ENCODE data around the gene SULF2. TPM values are rescaled to one million over a fixed set of nuclear protein-coding genes. Genes with fewer than 3 reads are reported as not detected.

SULF2 gene
- total RNA-seq, 1 donor from 2014 or later = 79.2 TPM

DNA sequence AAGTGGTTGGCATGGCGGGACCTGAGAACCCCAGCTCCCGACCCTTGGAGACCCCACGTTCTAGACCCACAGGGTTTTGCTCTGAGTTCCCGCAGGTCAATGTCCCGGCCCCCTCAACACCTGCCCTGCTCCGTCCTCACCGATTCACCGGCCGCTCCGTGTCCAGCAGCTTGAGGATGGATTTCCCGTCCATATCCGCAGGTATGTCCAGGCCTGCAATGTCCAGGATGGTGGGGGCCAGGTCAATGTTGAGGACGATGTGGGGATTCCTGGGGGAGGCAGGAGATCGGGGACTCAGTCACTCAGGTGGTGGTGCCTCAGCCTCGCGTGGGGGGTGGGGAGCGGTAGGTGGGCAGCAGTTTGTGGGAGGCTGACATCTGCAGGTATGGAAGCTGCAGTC, 106.7 kb downstream of the SULF2 start:
- ATAC-seq (no peak), DNase-seq (ENCODE audit: low spot score) (no peak)
- intact Hi-C loops (cut with DNase I) = no loop called here

DNA sequence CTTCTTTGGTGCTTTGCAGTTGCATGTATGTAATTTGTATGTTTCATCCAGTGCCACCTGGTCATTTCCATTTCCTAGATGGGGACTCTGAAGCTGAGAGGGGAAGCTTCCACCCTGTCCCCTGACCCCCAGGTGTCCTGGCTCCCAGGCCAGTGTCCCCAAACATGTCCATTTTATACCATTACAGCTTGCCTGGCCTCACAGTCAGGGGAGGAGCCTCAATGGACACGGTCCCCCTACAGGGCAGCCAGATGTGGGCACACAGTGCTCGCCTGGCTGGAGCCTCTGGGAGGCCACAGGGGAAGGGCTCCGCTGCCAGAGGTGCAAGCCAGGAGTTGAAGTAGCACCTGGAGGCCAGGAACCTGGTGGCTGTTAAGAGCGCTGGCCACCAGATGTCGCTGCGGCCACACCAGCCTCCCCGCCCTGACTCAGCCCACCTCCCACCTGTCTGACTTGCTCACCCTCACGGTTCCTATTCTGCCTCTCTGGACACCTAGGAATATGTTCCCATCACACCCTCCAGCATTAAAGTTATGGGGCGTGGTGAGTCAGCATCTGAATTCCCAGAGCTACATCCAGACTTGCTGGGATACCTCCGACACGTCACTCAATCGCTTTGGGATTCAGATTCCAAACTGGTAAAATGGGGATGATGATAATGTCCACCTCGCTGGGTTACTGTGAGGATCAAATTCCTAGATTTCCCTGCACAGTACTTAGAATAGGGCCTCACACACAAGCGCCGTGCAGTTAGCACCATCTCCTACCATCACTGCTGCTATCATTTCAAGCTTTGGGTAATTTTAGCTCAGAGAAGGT, 107.4 kb downstream of the SULF2 start:
- intact Hi-C loops (cut with DNase I) = no loop called here
- peak; percentile 47 for ATAC-seq

DNA sequence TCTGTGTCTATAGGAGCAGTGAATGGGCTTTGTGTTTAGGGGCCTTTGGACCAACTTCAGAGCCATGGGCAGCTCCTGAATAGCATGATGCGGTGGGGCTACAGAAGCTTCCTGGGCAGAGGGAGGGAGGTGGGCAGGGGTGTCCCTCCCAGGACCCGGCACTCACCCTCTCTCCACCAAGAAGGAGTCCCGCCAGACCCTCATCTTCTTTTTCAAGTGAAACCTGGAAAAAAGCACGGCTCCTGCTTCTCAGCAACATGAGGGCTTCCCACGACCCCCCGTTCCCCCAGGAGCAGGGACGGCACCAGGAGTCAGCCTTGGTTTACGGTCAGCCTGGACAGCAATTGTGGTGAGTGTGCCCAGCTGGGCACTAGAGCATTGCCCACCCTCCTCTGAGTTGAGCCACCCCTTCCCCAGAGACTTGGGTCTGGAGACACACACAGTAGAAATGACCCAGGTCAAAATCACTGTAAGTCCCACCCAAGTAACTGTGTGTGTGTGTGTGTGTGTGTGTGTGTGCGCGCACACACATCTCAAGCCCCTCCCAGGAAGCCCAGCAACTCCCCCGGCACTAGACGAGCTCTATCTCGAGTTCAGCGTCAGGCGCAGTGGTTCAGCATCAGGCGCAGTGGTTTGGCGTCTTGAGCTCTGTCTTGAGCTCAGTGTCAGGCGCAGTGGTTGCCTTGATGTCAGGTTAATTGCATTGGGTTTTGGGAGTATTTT, 108.2 kb downstream of the SULF2 start:
- DNase-seq (ENCODE audit: low spot score) = no peak
- ATAC-seq = no peak
- intact Hi-C loops (cut with DNase I) = no loop called here

More for the DNA sequence above, 107.4 kb downstream of the SULF2 start:
- DNase-seq (ENCODE audit: low spot score) = no peak

DNA sequence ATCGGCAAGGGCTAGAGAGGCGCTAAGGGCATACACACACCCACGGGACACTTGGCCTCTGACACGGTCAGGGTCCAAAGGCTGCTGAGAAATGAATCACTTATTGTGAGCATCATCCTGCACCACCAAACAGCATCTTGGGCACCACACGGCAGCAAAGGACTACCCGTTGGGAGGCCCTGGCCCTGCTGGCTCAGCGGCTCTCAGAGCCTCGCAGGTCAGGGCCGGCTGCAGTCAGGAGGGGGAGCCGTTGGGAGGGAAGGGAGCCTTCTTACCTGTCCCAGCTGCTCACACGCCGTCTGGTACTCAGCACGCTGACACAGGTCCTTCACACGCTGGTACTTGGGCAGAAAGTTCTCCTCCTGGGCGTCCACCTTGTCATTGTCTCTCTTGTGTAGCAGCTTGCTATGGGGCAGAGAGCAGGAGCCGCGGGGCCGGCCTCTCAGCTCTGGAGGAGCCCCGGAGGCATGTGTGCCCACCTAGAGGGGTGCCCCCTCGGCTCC, 109.0 kb downstream of the SULF2 start:
- intact Hi-C loops (cut with DNase I) = no loop called here

DNA sequence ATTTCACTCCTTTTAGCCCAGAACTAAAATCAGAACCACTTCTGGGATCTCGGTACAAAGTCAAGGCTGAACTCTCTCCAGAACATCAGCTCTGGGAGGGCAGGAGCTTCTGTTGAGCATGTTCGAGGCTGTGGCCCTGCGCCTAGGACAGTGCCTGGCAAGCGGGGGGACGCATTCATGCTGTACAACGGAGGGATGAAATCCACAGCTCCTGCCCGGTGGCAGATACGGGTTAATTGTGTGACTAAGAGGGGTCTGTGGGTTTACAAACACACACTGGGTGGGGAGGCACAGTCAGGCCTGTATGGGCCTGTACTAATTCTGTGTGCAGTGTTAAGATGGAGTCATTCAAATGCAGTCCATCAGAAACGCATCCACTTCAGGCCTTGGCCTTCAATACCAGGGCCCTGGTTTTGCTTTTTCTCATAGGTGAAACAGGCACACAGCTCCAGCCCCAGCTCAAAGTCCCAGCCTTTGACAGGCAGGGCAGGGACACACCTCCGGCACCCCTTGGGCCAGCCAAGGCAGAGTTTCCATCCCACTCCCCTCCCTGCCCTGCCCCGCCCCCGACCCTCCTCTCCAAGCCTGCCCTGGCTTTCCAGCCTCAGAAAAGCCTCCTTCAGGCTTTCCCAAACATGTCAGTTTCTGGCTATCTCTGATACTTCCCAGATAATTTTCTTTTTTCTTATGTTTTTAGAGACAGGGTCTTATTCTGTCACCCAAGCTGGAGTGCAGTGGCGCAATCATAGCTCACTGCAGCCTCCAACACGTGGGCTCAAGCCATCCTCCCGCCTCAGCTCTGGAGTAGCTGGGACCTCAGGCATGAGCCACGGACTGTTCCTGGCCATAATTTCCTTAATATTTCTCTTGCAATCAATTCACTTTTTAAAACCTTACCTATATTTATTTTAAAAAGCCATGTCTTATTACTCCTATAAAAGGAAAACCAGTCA, 109.8 kb downstream of the SULF2 start:
- intact Hi-C loops (cut with DNase I) = no loop called here
- no peak for ATAC-seq
- DNase-seq (ENCODE audit: low spot score) = no peak

More for the DNA sequence above, 109.0 kb downstream of the SULF2 start:
- ATAC-seq = no peak
- DNase-seq (ENCODE audit: low spot score) = no peak

DNA sequence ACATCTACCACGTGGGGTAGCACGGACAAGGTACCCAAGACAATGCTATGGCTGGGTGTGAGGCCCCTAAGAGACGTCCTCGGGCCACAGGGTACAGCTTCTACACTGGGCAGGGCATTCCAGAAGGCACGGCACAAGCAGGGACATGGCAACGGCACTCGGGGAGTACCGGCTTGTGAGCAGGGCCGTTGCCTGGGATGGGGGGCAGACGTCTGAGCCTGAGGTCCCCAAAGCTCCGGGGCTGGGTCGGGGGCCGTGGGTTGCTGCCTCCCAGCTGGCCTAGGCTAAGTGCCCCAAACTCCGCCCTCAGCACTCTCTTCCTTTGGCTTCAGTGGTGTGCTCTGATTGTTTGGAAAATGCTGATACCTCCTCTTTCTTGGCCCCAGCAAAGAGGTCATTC, 110.6 kb downstream of the SULF2 start:
- DNase-seq (ENCODE audit: low spot score) = no peak
- intact Hi-C loops (cut with DNase I) = no loop called here
- no peak for ATAC-seq

DNA sequence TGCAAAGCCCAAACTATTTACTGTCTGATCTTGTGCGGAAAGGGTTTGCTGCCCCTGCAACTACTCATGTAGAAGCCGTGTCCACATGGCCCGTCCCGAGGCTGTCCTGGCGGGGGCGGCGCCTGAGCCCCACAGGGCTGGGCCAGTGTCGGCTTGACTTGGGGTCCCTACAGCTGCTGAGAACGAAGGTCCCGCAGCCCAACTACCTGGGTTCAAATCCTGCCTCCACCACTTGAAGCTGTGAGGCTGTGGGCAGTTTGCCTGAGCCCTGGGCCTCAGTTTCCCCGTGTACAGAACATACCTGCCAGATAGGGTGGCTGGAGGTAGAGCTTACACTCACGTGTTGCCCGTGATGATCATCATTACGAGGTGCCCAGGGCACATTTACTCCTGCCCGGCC, 111.1 kb downstream of the SULF2 start:
- no peak for ATAC-seq
- DNase-seq (ENCODE audit: low spot score) = no peak
- intact Hi-C loops (cut with DNase I) = no loop called here

DNA sequence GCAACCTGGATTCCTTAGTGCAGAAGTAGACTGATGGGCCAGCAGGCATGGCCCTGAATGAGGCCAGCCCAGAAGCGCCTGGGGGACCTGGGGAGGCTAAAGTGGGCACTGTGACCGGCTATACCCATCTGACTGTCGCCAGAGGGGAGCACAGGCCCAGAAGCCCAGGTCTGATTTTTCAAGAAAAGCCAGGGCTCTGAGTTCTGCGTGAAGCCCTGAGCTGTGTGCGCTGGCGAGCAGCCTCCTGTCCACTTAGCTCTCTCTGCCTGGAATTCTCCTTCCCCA, 111.7 kb downstream of the SULF2 start:
- intact Hi-C loops (cut with DNase I) = no loop called here
- DNase-seq (ENCODE audit: low spot score) (no peak), ATAC-seq (no peak)

DNA sequence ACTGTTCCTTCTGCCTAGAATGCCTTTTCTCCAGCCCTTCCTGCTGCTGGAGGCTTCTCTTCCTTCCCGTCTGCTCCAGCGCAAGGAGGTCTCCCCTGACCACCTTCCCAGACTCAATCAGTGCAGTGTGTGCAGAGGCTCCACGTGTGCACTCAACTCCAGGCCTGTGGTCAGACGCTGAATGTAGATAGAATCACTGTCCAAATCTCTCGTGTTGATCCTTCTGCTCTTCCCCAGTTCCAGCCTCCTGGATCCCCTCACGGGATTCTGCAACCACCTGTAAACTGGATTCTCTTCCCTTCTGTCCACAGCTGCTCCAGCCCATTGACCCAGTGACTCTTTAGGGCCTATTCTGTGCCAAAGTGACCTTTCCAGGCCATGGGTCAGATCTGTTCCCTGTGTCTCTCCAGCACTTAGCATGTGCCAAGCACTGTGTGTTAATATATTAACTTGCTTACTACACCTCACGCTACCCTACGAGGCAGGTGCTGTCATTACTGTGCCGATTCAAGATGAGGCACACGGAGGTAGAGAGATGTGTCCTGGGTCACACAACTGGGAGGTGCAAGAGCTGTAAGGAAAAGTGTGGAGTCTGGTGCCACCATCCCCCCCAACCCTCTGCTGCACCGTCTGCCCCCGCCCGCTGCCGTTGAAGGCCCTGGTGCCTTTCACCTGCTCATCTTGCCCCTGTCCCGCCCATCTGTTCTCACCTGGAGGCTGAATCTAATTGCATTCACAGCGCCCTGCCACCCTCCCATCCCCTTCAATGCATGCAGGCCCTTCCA, 112.2 kb downstream of the SULF2 start:
- intact Hi-C loops (cut with DNase I) = no loop called here
- DNase-seq (ENCODE audit: low spot score) (no peak), ATAC-seq (no peak)

DNA sequence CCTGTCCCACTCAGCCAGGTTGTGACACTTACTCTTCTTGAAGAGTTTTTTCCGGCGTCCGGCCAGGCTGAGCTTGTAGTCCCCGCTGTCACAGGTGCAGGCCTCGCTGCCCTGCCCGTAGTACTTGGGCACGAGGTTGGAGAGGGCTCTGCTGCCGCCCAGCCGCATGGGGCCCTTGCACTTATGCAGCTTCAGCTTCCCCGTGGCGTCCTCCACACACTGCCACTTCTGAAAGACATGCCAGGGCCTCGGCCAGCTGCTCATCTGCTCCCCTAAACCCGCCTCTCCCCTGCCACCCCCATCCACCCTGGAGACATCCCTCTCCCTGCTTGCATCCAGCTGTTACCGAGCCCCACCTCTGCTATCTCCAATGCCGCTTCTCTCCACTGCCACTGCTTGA, 113.1 kb downstream of the SULF2 start:
- DNase-seq (ENCODE audit: low spot score) = no peak
- intact Hi-C loops (cut with DNase I) = no loop called here

DNA sequence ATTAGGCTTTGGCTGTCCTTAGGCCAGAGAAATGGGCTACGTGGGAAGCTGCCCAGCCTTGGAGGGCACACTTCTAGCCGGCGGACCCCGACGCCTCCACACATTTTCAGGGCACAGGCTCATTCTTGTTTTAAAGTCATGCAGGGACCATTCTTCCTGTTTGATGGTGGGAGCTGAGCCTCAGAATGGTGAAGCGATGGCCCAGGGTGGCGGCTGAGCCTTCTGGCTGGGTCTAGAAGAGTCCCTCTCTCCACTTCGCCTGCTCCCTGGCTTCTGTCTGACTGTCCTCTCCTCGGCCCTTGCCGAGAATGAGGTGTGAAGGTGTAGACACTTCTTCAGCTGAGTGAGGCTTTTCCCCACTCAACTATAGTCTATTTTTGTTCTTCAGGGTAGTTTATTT, 114.4 kb downstream of the SULF2 start:
- ATAC-seq (no peak), DNase-seq (ENCODE audit: low spot score) (no peak)
- intact Hi-C loops (cut with DNase I) = no loop called here

More for the DNA sequence above, 113.1 kb downstream of the SULF2 start:
- no peak for ATAC-seq

DNA sequence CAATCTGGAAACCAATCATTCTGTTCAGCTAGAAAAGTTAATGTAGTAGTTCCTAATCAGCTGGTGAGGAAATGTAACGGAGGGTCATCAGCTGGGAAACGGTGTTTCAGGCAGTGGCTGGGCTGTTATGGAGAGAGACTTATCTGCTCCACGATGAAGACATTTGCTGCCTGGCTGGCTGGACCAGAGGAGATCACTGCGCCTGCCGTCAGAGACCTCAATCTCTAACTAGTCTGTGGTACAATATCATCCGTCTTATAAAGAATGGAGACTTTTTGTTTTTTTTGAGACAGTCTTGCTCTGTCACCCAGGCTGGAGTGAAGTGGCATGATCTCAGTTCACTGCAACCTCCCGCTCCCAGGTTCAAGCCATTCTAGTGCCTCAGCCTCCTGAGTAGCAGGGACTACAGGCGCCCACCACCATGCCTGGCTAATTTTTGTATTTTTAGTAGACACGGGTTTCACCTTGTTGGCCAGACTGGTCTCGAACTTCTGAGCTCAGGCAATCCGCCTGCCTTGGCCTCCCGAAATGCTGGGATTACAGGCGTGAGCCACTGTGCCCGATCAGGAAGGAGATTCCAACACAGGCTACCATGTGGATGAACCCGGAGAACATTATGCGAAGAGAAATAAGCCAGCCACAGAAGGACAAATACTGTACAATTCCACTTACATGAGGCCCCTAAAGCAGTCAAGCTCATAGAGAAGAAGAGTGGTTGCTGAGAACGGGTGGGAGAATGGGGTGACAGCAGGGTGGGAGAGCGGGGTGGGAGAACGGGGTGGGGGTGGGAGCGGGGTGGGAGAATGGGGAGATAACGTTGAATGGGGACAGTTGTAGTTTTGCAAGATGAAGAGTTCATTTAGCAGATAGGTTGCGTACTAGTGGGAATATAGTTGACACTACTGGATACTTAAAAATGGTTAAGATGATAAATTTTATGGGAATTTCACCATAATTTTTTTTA, 115.1 kb downstream of the SULF2 start:
- intact Hi-C loops (cut with DNase I) = no loop called here
- no peak for ATAC-seq
- no peak for DNase-seq (ENCODE audit: low spot score)

DNA sequence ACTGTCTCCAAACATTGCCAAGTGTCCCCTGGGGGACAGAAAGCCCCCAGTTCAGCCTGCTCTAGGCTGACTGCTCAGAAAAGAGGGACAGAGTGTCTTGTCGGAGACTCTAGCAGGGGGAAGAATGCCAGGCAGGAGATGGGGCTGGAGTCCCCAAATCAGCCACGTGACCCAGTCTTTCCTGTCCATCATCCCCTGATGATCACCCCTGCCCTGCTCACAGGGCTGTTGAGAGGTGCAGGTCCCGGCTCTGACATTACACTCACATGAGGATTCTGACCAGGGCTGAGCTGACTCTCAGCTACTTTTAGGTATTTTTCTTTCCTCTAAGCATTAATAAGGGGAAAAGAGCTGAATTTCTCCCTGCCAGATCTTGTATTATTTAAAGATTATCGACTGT, 115.8 kb downstream of the SULF2 start:
- intact Hi-C loops (cut with DNase I) = no loop called here

DNA sequence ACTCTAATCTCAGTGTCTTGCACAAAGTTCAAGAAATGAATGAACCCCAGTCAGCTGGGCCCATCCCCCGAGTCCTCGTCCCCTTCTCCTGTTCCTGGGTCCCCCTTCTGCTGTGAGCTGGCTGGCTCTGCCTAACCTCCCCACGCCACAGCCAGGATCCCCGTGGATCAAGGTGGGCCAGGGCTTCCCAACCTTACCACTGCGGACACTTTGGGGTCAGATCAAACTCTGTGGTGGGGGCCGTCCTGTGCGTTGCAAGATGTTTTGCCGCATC, 116.2 kb downstream of the SULF2 start:
- ATAC-seq (no peak), DNase-seq (ENCODE audit: low spot score) (no peak)
- intact Hi-C loops (cut with DNase I) = no loop called here

More for the DNA sequence above, 115.8 kb downstream of the SULF2 start:
- no peak for DNase-seq (ENCODE audit: low spot score)
- no peak for ATAC-seq

DNA sequence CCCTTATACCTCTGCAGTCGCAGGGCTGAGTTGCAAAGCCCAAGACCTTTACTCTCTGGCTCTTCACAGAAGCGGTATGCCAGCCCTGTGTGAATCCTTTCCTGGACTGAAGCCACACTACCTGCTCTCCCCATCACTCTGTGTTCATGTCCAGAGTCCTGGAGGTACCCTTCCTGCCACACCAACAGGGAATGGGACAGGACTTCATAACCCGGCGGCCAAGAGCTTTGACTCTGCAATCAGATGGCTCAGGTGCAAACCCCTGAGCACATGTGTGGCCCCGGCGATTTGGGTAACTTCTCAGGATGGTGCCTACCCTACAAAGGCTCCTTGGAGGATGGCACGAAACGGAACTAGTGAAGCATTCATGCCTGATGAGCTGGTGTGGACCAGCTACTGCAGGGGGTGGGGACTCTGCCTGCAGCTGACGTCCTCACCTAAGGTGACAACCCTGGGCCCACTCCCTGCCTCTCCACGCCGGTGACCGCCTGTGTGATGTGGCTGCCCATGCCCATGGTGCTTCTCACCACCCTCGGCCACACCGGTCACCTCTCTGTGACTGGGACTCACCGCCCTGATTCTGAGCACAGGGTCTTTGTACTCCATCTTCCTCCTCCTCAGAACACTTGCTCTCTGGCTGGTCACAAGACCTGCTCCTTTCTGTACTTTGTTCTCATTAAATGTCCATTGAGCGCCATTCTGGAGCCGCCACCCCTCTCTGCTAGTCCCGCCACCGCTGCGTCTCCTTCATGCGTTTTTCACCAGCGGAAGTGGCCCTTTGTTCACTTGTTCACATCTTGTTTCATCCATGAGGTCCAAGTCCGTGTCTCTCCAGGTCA, 116.7 kb downstream of the SULF2 start:
- intact Hi-C loops (cut with DNase I) = no loop called here
- ATAC-seq (no peak), DNase-seq (ENCODE audit: low spot score) (no peak)

DNA sequence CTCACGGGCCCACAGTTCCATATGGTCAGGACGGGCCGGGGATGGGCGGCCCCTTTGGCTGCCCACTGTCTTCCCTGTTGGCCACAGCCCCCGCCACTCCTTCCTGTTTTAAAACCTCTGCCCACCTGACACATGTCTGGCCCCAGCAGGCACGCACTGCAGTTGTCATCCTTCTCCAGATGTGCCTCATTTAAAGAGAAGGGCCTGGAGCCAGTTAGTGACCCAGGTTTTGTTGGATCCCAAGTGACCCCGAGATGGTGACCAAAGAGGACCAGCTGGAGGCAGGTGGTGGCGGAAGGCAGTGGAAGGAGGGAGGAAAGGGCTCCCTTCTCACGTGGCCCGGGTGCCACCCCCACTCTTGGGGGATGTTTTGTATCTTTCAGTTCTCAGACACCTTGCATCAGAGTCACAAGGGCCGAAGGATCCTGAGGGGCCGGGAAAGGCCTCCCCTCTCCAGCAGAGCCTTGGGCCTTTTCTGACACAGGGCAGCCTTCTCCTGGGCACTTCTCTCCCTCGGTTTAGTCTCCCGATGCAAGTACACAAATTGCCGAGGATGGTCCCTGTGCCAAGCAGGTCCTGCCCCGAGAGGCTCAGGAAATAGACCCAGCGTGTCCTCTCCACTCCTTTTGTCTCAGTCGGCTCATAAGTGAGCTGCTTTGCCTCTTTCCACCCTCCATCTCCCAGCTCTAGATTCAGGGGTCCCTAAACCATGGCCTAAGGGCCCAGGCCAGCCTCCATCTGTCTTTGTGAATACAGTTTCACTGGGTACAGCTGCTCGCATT, 117.6 kb downstream of the SULF2 start:
- intact Hi-C loops (cut with DNase I) = no loop called here
- no peak for DNase-seq (ENCODE audit: low spot score)
- no peak for ATAC-seq
